B cell (primary cell): ENCODE results near the gene WDR64.

ENCODE experiments used
- EZH2 ChIP-seq: IDR thresholded peaks from 2 replicates; pipeline ENCODE4 v1.6.1; 2012; ENCODE audit warnings: borderline replicate concordance, low read depth, mild to moderate bottlenecking, moderate library complexity, low read length; ENCODE audit not compliant: insufficient read depth, poor library complexity, severe bottlenecking
- TF ChIP-seq, protein P1 (sequence below): fragments of 200-600 bp; IDR thresholded peaks from one replicate; pipeline ENCODE4 v1.8.0; 2022; ENCODE audit warnings: antibody characterized with exemption, mild to moderate bottlenecking

DNA sequence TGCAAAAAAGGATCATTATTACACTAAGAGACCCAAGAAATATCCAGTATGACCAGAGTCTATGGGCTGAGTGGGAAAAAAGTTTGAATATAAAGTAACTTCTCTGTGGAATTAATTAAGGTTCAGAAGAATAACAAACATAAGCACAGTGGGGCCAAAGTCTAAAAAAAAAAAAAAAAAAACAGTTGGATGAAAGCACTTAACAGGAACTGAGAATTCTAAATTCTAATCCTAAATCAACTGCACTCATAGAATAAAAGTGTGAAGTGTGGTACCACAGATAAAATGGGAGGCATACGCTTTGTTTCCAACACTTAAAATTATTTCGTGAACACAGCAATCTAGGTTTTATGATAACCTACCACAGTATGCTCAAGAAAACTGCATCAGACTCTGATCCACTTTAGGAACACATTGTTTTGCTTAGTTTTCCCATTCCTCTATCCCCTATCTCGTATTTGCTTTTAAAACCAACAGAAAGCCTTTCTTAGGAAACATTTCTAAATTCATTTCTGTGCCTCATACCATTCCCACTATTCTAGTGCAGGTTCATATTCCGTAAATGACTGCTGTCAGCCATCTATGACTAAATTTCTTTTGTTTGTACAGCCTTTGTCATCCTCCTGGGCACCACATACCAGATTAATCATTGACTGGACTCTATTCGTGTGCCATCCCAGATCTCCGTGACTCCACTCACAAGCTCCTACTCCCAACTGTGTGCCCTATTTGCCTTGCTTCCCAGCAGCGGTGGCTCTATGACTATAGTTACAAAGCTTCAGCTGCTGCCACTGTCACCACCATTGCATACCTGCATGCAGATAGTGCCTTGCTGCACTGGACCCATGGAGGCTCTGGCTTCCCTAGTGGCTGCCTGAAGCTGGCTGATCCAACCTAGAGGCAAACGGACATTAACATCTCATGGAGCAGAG lies 36.8 kb upstream of the WDR64 start:
- TF ChIP-seq, protein P1, sequence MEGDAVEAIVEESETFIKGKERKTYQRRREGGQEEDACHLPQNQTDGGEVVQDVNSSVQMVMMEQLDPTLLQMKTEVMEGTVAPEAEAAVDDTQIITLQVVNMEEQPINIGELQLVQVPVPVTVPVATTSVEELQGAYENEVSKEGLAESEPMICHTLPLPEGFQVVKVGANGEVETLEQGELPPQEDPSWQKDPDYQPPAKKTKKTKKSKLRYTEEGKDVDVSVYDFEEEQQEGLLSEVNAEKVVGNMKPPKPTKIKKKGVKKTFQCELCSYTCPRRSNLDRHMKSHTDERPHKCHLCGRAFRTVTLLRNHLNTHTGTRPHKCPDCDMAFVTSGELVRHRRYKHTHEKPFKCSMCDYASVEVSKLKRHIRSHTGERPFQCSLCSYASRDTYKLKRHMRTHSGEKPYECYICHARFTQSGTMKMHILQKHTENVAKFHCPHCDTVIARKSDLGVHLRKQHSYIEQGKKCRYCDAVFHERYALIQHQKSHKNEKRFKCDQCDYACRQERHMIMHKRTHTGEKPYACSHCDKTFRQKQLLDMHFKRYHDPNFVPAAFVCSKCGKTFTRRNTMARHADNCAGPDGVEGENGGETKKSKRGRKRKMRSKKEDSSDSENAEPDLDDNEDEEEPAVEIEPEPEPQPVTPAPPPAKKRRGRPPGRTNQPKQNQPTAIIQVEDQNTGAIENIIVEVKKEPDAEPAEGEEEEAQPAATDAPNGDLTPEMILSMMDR, result no peak
- TF ChIP-seq EZH2, result no peak
